PC-9 (cell line): Measurements from ENCODE around the gene PTRH2.

Source experiments
- EZH2 ChIP-seq: fragments of 200-600 bp; sonication (generic); IDR thresholded peaks from 2 replicates; pipeline ENCODE4 v1.8.0; 2017; ENCODE audit warnings: antibody characterized with exemption, low read depth
- TF ChIP-seq, protein P1 (sequence below): fragments of 200-600 bp; sonication (generic); conservative IDR thresholded peaks from 2 replicates; pipeline ENCODE4 v1.6.1; 2017; ENCODE audit warnings: mixed run types, antibody characterized with exemption, mild to moderate bottlenecking, moderate library complexity

DNA sequence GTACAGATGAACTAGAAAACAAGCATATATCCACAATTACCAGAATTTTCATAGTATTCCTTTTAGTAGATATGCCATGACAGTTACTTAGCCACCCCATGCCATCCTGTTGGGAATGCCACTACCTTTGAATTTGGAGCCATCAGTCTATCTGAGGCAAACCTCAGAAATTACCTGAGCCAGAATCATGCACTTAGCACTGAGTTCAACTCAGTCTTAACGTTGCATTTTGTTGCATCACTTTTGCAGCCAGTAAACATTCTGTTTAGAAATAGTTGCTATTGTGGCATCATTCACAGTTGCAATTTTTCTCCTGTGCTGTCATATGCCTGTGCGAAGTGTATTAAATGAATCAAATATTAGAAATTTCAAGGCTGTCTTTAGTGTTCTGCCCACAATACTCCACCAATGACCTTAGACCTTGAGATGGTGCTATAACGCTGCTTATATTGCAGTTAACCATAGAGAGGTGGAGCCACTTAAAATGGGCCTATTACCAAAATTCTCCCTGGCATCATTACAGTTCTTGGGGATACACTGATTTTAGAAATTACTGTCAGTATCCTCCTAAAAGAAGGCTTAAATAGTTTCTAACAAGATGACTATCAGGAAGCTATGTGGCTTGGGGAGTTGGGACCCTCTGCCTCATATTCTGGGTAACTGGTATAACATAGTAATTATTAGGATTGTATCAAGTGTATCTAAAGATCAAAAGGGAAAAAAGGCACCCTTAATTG, 11.1 kb downstream of the PTRH2 start:
- TF ChIP-seq, protein P1, sequence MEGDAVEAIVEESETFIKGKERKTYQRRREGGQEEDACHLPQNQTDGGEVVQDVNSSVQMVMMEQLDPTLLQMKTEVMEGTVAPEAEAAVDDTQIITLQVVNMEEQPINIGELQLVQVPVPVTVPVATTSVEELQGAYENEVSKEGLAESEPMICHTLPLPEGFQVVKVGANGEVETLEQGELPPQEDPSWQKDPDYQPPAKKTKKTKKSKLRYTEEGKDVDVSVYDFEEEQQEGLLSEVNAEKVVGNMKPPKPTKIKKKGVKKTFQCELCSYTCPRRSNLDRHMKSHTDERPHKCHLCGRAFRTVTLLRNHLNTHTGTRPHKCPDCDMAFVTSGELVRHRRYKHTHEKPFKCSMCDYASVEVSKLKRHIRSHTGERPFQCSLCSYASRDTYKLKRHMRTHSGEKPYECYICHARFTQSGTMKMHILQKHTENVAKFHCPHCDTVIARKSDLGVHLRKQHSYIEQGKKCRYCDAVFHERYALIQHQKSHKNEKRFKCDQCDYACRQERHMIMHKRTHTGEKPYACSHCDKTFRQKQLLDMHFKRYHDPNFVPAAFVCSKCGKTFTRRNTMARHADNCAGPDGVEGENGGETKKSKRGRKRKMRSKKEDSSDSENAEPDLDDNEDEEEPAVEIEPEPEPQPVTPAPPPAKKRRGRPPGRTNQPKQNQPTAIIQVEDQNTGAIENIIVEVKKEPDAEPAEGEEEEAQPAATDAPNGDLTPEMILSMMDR = no peak
- TF ChIP-seq EZH2 = no peak
